SK-N-SH (cell line): ENCODE data around the gene GK. TPM values are rescaled to one million over a fixed set of nuclear protein-coding genes. Genes with fewer than 3 reads are reported as not detected.
A peak's percentile ranks its signal among the peaks of the same experiment; 100 is the strongest.

Experiments used
- CTCF ChIA-PET: fragments of 300-600, 350-600 bp; formaldehyde crosslinking; extraction: SDS; loops from one replicate; lab custom pipeline; 2021; lab: Yijun Ruan, JAX
- POLR2A ChIA-PET: fragments of 350-600 bp; sonication (Branson Sonifier 250); formaldehyde crosslinking; extraction: SDS; loops from one replicate; lab custom pipeline; 2020; ENCODE audit warnings: antibody characterized with exemption, inconsistent platforms; lab: Yijun Ruan, JAX
- DNase-seq: peaks from one replicate; pipeline ENCODE4 v3.0.0; 2012
- H2AFZ ChIP-seq: fragments of 200-600 bp; sonication (generic); 2 replicates; pipeline ENCODE4 v1.8.1; 2016; ENCODE audit warnings: antibody characterized with exemption, mild to moderate bottlenecking, low read depth
- H3F3A ChIP-seq: fragments of 200-600 bp; sonication (generic); replicated peaks from 2 replicates; pipeline ENCODE3; 2016; ENCODE audit warnings: antibody characterized with exemption, mild to moderate bottlenecking; ENCODE audit not compliant: insufficient read depth
- H3K27ac ChIP-seq, 2 experiments: fragments of 200-500 bp in 1 of 2; fragments of 200-600 bp in 1 of 2; sonication (Bioruptor generic) in 1 of 2; sonication (generic), shearing (Covaris generic) in 1 of 2; 2 replicates each; pipeline versions ENCODE4 v1.5.1 to v1.6.1; 2014 to 2016; ENCODE audit warnings: low read depth in 2 of 2, inconsistent platforms in 1 of 2, low read length in 1 of 2, mild to moderate bottlenecking in 1 of 2, mixed read lengths in 1 of 2
- H3K27me3 ChIP-seq: fragments of 200-600 bp; sonication (generic), shearing (Covaris generic); 2 replicates; pipeline ENCODE4 v1.6.1; 2016; ENCODE audit warnings: mixed run types; ENCODE audit not compliant: insufficient read depth
- H3K36me3 ChIP-seq, 2 experiments: fragments of 200-500 bp in 1 of 2; fragments of 200-600 bp in 1 of 2; sonication (Bioruptor generic) in 1 of 2; sonication (generic) in 1 of 2; replicated peaks in 1 of 2; 2 replicates each; pipeline versions ENCODE3 to v1.5.1; 2014 to 2016; ENCODE audit warnings: low read length in 1 of 2, mild to moderate bottlenecking in 1 of 2; ENCODE audit not compliant: insufficient read depth in 2 of 2, control insufficient read depth in 1 of 2
- H3K4me1 ChIP-seq, 2 experiments: fragments of 200-500 bp in 1 of 2; fragments of 200-600 bp in 1 of 2; sonication (Bioruptor generic) in 1 of 2; sonication (generic), shearing (Covaris generic) in 1 of 2; 2 replicates each; pipeline versions ENCODE4 v1.5.1 to v1.6.1; 2014 to 2016; ENCODE audit warnings: low read depth in 1 of 2, low read length in 1 of 2, mixed run types in 1 of 2; ENCODE audit not compliant: insufficient read depth in 2 of 2, control insufficient read depth in 1 of 2
- H3K4me2 ChIP-seq: fragments of 200-600 bp; sonication (generic), shearing (Covaris generic); 2 replicates; pipeline ENCODE4 v1.6.1; 2017; ENCODE audit warnings: mixed run types
- H3K4me3 ChIP-seq, 2 experiments: fragments of 200-500 bp in 1 of 2; fragments of 200-600 bp in 1 of 2; sonication (Bioruptor generic) in 1 of 2; sonication (generic), shearing (Covaris generic) in 1 of 2; 2 replicates each; pipeline versions ENCODE4 v1.5.1 to v1.8.1; 2014 to 2016; ENCODE audit warnings: low read depth in 2 of 2, inconsistent platforms in 1 of 2, low read length in 1 of 2, mild to moderate bottlenecking in 1 of 2, mixed read lengths in 1 of 2, moderate library complexity in 1 of 2
- H3K79me2 ChIP-seq: fragments of 200-600 bp; sonication (generic); 2 replicates; pipeline ENCODE4 v1.8.1; 2017; ENCODE audit warnings: mild to moderate bottlenecking; ENCODE audit not compliant: insufficient read depth
- H3K9ac ChIP-seq: fragments of 200-600 bp; sonication (generic); 2 replicates; pipeline ENCODE4 v1.6.1; 2017; ENCODE audit warnings: mixed run types
- H3K9me2 ChIP-seq: fragments of 200-600 bp; sonication (generic); 2 replicates; pipeline ENCODE4 v1.6.1; 2017; ENCODE audit warnings: mixed run types
- H3K9me3 ChIP-seq: fragments of 200-600 bp; sonication (generic); 2 replicates; pipeline ENCODE4 v1.6.1; 2017; ENCODE audit warnings: mixed run types, mild to moderate bottlenecking, moderate library complexity
- H4K20me1 ChIP-seq: fragments of 200-600 bp; sonication (generic); 2 replicates; pipeline ENCODE4 v1.6.1; 2017; ENCODE audit warnings: mild to moderate bottlenecking, mixed run types; ENCODE audit not compliant: insufficient read depth
- CHD2 ChIP-seq: fragments of 150-350 bp; IDR thresholded peaks from 2 replicates; pipeline ENCODE4 v1.6.1; 2018; ENCODE audit warnings: low read length; ENCODE audit not compliant: partially characterized antibody
- CTCF ChIP-seq: fragments of 200-600 bp; sonication (generic); IDR thresholded peaks from 2 replicates; pipeline ENCODE4 v1.6.1; 2017; ENCODE audit warnings: antibody characterized with exemption, mild to moderate bottlenecking, moderate library complexity
- EZH2phosphoT487 ChIP-seq: fragments of 200-600 bp; sonication (generic); IDR thresholded peaks from 2 replicates; pipeline ENCODE4 v1.6.1; 2017; ENCODE audit warnings: low read depth, mixed run types, mild to moderate bottlenecking, antibody characterized with exemption, moderate library complexity, borderline replicate concordance
- FOSL2 ChIP-seq: IDR thresholded peaks from 2 replicates; pipeline ENCODE4 v1.4.0; 2012; ENCODE audit warnings: low read depth, mild to moderate bottlenecking, moderate library complexity, borderline replicate concordance
- FOXM1 ChIP-seq: IDR thresholded peaks from 2 replicates; pipeline ENCODE4 v1.4.0; 2012; ENCODE audit warnings: low read depth, mild to moderate bottlenecking
- GABPA ChIP-seq: IDR thresholded peaks from 2 replicates; pipeline ENCODE4 v1.4.0; 2012; ENCODE audit warnings: low read depth, mild to moderate bottlenecking
- GATA2 ChIP-seq: sonication (generic); formaldehyde crosslinking; IDR thresholded peaks from 2 replicates; pipeline ENCODE4 v1.5.0; 2020; ENCODE audit warnings: mild to moderate bottlenecking, missing genetic modification reagents
- IRF3 ChIP-seq: fragments of 150-350 bp; IDR thresholded peaks from 2 replicates; pipeline ENCODE4 v1.6.1; 2016; ENCODE audit warnings: mild to moderate bottlenecking, low read depth, low read length
- JUND ChIP-seq: IDR thresholded peaks from 2 replicates; pipeline ENCODE4 v1.4.0; 2012
- MAX ChIP-seq: IDR thresholded peaks from 2 replicates; pipeline ENCODE4 v1.4.0; 2012; ENCODE audit warnings: low read depth
- RCOR1 ChIP-seq: fragments of 150-350 bp; IDR thresholded peaks from 2 replicates; pipeline ENCODE4 v1.6.1; 2017; ENCODE audit warnings: antibody characterized with exemption, low read length
- RXRA ChIP-seq: IDR thresholded peaks from 2 replicates; pipeline ENCODE4 v1.4.0; 2012; ENCODE audit warnings: low read depth, mild to moderate bottlenecking, borderline replicate concordance
- SMC3 ChIP-seq: IDR thresholded peaks from 2 replicates; pipeline ENCODE4 v1.6.1; 2012; ENCODE audit warnings: low read depth, low read length, improper control_type of control experiment
- ZBTB33 ChIP-seq: IDR thresholded peaks from 2 replicates; pipeline ENCODE4 v1.4.0; 2012; ENCODE audit warnings: low read depth, borderline replicate concordance
- WGBS: methylation state at CpG from one replicate; pipeline ENCODE4 v1.1.6; 2017; ENCODE audit warnings: low lambda C conversion rate; 5-methylcytosine and 5-hydroxymethylcytosine counted together
- polyA plus RNA-seq, 3 experiments: library from polyadenylated mRNA; depleted of rRNA; stranded (reverse); fragments of >200 nt; gene quantifications; 2 replicates each; pipeline ENCODE4 v1.2.3, GENCODE V29; 2012
- TF ChIP-seq, protein P1 (sequence below): IDR thresholded peaks from 2 replicates; pipeline ENCODE4 v1.4.0; 2012; ENCODE audit warnings: low read depth, borderline replicate concordance
- TF ChIP-seq, protein P2 (sequence below): IDR thresholded peaks from 2 replicates; pipeline ENCODE4 v1.6.1; 2012; ENCODE audit warnings: mild to moderate bottlenecking, low read depth, low read length, moderate library complexity

GK gene
- polyA plus RNA-seq, 1 of the 3 experiments (the other 2 are of a cell fraction), result 2.2 TPM

DNA sequence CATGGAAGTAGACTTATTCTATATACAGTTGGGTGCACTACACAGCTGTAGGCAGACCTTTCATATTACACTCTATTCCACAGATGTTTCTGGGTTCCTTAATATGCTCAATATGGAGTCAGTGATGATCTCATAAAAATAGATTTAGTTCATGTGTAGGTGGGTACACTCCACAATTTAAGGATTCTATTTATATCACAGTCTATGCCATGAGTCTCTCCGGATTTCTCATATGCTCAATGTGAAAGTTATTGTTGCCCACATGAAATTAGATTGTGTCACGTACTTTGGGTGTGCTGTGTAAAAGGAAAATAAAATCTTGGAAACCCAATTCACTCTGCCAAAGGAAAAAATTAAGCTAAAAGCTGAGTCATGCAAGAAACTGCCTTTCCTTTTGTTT, 43.2 kb upstream of the GK start:
- Histone ChIP-seq H3K9ac (no peak overlapping the region), H3K9me2 (no peaks in the 10 kb centered on the region), H4K20me1 (no peaks in the 10 kb centered on the region), H3K9me3 (no peaks in the 10 kb centered on the region), H3K36me3 (no peaks in the 10 kb centered on the region), H3K4me2 (no peak overlapping the region)
- no peak for TF ChIP-seq ZBTB33
- no peak for TF ChIP-seq FOSL2
- TF ChIP-seq CTCF, result no peak
- TF ChIP-seq, protein P1, sequence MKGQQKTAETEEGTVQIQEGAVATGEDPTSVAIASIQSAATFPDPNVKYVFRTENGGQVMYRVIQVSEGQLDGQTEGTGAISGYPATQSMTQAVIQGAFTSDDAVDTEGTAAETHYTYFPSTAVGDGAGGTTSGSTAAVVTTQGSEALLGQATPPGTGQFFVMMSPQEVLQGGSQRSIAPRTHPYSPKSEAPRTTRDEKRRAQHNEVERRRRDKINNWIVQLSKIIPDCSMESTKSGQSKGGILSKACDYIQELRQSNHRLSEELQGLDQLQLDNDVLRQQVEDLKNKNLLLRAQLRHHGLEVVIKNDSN, result no peak
- TF ChIP-seq MAX, result no peak
- TF ChIP-seq EZH2phosphoT487, result no peak
- no peak for TF ChIP-seq RXRA
- no peak for TF ChIP-seq GABPA
- TF ChIP-seq IRF3, result no peak
- no peak for TF ChIP-seq JUND
- TF ChIP-seq, protein P2, sequence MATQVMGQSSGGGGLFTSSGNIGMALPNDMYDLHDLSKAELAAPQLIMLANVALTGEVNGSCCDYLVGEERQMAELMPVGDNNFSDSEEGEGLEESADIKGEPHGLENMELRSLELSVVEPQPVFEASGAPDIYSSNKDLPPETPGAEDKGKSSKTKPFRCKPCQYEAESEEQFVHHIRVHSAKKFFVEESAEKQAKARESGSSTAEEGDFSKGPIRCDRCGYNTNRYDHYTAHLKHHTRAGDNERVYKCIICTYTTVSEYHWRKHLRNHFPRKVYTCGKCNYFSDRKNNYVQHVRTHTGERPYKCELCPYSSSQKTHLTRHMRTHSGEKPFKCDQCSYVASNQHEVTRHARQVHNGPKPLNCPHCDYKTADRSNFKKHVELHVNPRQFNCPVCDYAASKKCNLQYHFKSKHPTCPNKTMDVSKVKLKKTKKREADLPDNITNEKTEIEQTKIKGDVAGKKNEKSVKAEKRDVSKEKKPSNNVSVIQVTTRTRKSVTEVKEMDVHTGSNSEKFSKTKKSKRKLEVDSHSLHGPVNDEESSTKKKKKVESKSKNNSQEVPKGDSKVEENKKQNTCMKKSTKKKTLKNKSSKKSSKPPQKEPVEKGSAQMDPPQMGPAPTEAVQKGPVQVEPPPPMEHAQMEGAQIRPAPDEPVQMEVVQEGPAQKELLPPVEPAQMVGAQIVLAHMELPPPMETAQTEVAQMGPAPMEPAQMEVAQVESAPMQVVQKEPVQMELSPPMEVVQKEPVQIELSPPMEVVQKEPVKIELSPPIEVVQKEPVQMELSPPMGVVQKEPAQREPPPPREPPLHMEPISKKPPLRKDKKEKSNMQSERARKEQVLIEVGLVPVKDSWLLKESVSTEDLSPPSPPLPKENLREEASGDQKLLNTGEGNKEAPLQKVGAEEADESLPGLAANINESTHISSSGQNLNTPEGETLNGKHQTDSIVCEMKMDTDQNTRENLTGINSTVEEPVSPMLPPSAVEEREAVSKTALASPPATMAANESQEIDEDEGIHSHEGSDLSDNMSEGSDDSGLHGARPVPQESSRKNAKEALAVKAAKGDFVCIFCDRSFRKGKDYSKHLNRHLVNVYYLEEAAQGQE, result no peak
- no peak for TF ChIP-seq CHD2
- TF ChIP-seq GATA2 (CRISPR knock-in tag), result no peak
- no peak for TF ChIP-seq SMC3
- no peak for TF ChIP-seq FOXM1
- no peak for TF ChIP-seq RCOR1
- TF ChIP-seq, all 33 proteins: peak for 0
- Histone ChIP-seq H3K4me1 (no peaks in the 10 kb centered on the region), H3K79me2 (no peaks in the 10 kb centered on the region), H3F3A (peaks cover 5% of the 10 kb centered on the region), H3K4me3 (no peak overlapping the region), H3K27me3 (no peaks in the 10 kb centered on the region; the same call in 1 of the 2 replicates), H3K27ac (no peak overlapping the region), H2AFZ (peak overlapping the region; percentile 23; the same call in 1 of the 2 replicates)
- no peak for DNase-seq
- CTCF ChIA-PET, result no interaction called here
- POLR2A ChIA-PET, result no interaction called here
- WGBS, result 8% methylated on average over 2 of the region's 2 CpGs
